Mesenchymal stem cell (in vitro differentiated cells and primary cell): ENCODE data around the gene AIM2.

Experiments
- DNase-seq: peaks from one replicate; pipeline ENCODE4 v3.0.0-alpha.2; 2013
- H2AFZ ChIP-seq: one replicate; pipeline ENCODE4 v1.6.1; 2013; ENCODE audit warnings: low read depth, mild to moderate bottlenecking, control low read depth, inconsistent platforms, low read length, moderate library complexity
- H2AK5ac ChIP-seq: 2 replicates; pipeline ENCODE4 v1.6.1; 2013; ENCODE audit warnings: low read length, moderate library complexity, mild to moderate bottlenecking, inconsistent platforms; ENCODE audit not compliant: severe bottlenecking
- H2BK120ac ChIP-seq: one replicate; pipeline ENCODE4 v1.6.1; 2013; ENCODE audit warnings: low read depth, mild to moderate bottlenecking, inconsistent platforms, low read length, moderate library complexity
- H2BK12ac ChIP-seq, 2 experiments: one replicate each; pipeline ENCODE4 v1.6.1; 2013; ENCODE audit warnings: inconsistent platforms in 2 of 2, low read length in 2 of 2, mild to moderate bottlenecking in 2 of 2, moderate library complexity in 2 of 2, control low read depth in 1 of 2
- H2BK15ac ChIP-seq: one replicate; pipeline ENCODE4 v1.6.1; 2013; ENCODE audit warnings: mild to moderate bottlenecking, low read depth, inconsistent platforms; ENCODE audit not compliant: poor library complexity, severe bottlenecking
- H2BK5ac ChIP-seq: 2 replicates; pipeline ENCODE4 v1.6.1; 2013; ENCODE audit warnings: low read depth, mild to moderate bottlenecking, low read length, control low read depth, inconsistent platforms; ENCODE audit not compliant: poor library complexity, severe bottlenecking
- H3K14ac ChIP-seq, 2 experiments: one replicate each; pipeline ENCODE4 v1.6.1; 2013; ENCODE audit warnings: inconsistent platforms in 2 of 2, low read length in 2 of 2, control low read depth in 1 of 2, mild to moderate bottlenecking in 1 of 2, moderate library complexity in 1 of 2
- H3K18ac ChIP-seq, 2 experiments: one replicate each; pipeline ENCODE4 v1.6.1; 2013; ENCODE audit warnings: inconsistent platforms in 2 of 2, low read length in 2 of 2, control low read depth in 1 of 2, low read depth in 1 of 2, mild to moderate bottlenecking in 1 of 2
- H3K23ac ChIP-seq, 2 experiments: one replicate each; pipeline ENCODE4 v1.6.1; 2013; ENCODE audit warnings: inconsistent platforms in 2 of 2, low read length in 2 of 2, mild to moderate bottlenecking in 2 of 2, moderate library complexity in 2 of 2, control low read depth in 1 of 2
- H3K27ac ChIP-seq: 2 replicates; pipeline ENCODE4 v1.5.1; 2013; ENCODE audit warnings: mild to moderate bottlenecking, moderate library complexity, low read length, control low read depth, inconsistent platforms; ENCODE audit not compliant: poor library complexity, severe bottlenecking
- H3K27me3 ChIP-seq, 2 experiments: 2 replicates each; pipeline versions ENCODE4 v1.6.1 to v1.7.0; 2013; ENCODE audit warnings: low read length in 2 of 2, mild to moderate bottlenecking in 2 of 2, moderate library complexity in 2 of 2, control low read depth in 1 of 2, inconsistent platforms in 1 of 2; ENCODE audit not compliant: control insufficient read depth in 1 of 2, insufficient read depth in 1 of 2
- H3K36me3 ChIP-seq, 2 experiments: 2 replicates each; pipeline versions ENCODE4 v1.6.1 to v1.7.0; 2013; ENCODE audit warnings: low read length in 2 of 2, control low read depth in 1 of 2, inconsistent platforms in 1 of 2, low read depth in 1 of 2, mild to moderate bottlenecking in 1 of 2; ENCODE audit not compliant: insufficient read depth in 2 of 2, control insufficient read depth in 1 of 2
- H3K4ac ChIP-seq, 2 experiments: one replicate each; pipeline ENCODE4 v1.6.1; 2013; ENCODE audit warnings: inconsistent platforms in 2 of 2, low read length in 2 of 2, mild to moderate bottlenecking in 2 of 2, moderate library complexity in 2 of 2, control low read depth in 1 of 2, low read depth in 1 of 2
- H3K4me1 ChIP-seq: 2 replicates; pipeline ENCODE4 v1.6.1; 2013; ENCODE audit warnings: low read depth, low read length, control low read depth; ENCODE audit not compliant: control insufficient read depth, insufficient read depth
- H3K4me2 ChIP-seq: 2 replicates; pipeline ENCODE4 v1.6.1; 2013; ENCODE audit warnings: low read length, mild to moderate bottlenecking, inconsistent platforms; ENCODE audit not compliant: poor library complexity, severe bottlenecking
- H3K4me3 ChIP-seq, 2 experiments: 2 replicates each; pipeline versions ENCODE4 v1.5.1 to v1.7.0; 2013; ENCODE audit warnings: low read length in 2 of 2, mild to moderate bottlenecking in 2 of 2, control low read depth in 1 of 2, low read depth in 1 of 2; ENCODE audit not compliant: insufficient read depth in 1 of 2
- H3K79me1 ChIP-seq: replicated peaks from 2 replicates; pipeline ENCODE4 v1.6.1; 2013; ENCODE audit warnings: mild to moderate bottlenecking, control low read depth, low read length, inconsistent platforms; ENCODE audit not compliant: poor library complexity, severe bottlenecking
- H3K9ac ChIP-seq: 2 replicates; pipeline ENCODE4 v1.7.0; 2013; ENCODE audit warnings: mild to moderate bottlenecking, low read length, moderate library complexity
- H3K9me3 ChIP-seq: 2 replicates; pipeline ENCODE4 v1.7.0; 2013; ENCODE audit warnings: mild to moderate bottlenecking, low read length; ENCODE audit not compliant: control insufficient read depth
- H4K8ac ChIP-seq: one replicate; pipeline ENCODE4 v1.6.1; 2013; ENCODE audit warnings: inconsistent platforms, mild to moderate bottlenecking, low read length, moderate library complexity
- H4K91ac ChIP-seq: one replicate; pipeline ENCODE4 v1.6.1; 2013; ENCODE audit warnings: mild to moderate bottlenecking, low read length, inconsistent platforms
- WGBS: methylation state at CpG from one replicate; pipeline ENCODE4 v1.1.7; 2013; ENCODE audit warnings: mixed read lengths; 5-methylcytosine and 5-hydroxymethylcytosine counted together

AIM2 gene

DNA sequence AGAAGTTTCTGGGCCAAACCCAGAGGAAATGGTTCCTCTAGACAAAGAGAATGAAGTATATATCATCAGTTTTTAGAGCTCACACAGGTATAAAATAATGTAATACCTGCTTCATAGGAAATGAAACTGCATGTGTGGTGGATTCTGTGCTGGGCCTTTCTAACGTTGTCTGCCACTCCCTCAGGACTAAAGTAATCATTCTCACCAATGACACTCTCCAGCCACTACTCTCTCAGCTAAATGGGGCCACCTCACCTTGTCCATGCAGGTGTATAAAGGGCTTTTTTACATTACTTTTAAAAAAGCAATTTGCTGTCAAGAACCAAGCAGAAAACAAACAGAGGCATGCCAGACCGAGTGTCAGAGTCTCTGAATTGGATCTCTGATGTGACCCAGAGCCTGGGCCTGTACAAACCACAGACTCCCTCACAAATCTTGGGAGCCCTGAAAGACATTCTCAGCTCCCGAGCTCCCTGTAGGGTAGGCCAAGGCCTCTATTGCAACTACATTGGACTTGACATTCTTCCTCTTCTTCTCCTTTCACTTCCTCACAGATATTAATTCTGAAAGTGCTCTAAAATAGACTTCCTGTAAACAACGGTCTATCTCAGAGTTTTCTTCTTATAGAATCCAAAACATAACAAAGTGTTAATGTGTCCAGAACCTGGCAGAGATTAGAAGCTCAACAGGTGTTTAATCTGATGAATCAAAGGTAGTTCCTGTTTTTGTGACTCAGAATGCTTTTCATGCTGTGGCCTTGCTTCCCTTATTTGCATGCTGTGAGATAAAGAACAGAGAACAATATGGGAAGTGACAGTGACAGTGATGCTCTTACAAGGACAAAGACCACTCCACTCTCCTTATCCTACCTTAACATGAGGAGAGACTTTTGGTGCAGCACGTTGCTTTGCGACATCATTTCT lies 8.6 kb downstream of the AIM2 start:
- 75% methylated on average over 6 of the region's 6 CpGs for WGBS
- Histone ChIP-seq H3K36me3 (no peaks in the 10 kb centered on the region), H2AFZ (no peak overlapping the region), H2AK5ac (no peak overlapping the region), H4K91ac (peak overlapping the region; percentile 50), H3K27ac (no peak overlapping the region), H3K18ac (peak overlapping the region in 1 of 2 experiments; percentile 29), H3K9ac (no peak overlapping the region), H3K4me2 (no peak overlapping the region), H4K8ac (no peak overlapping the region), H3K4me1 (no peaks in the 10 kb centered on the region), H3K14ac (no peak overlapping the region), H3K79me1 (no peaks in the 10 kb centered on the region), H3K4me3 (no peak overlapping the region), H3K27me3 (no peaks in the 10 kb centered on the region), H3K4ac (no peak overlapping the region), H3K9me3 (no peaks in the 10 kb centered on the region), H2BK12ac (no peak overlapping the region), H2BK15ac (no peak overlapping the region), H2BK5ac (no peak overlapping the region), H3K23ac (no peak overlapping the region), H2BK120ac (no peak overlapping the region)
- no peak for DNase-seq

DNA sequence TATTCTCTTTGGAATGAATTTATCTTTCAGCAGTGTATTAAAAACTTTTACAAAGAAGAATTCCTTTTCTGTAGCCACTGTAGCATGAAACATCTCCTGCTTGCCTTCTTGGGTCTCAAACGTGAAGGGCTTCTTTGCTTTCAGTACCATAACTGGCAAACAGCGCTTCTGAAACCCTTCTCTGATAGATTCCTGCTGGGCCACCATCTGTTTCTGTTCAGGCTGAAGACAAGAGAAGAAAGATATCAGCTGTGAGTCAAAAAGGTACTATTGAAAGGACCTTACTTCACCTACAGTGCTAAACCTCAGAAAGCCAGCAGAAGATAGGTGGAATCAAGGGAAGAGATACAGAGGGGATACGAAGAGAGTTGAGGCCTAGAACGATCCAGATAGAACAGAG lies 10.5 kb downstream of the AIM2 start:
- Histone ChIP-seq H3K4me1 (no peaks in the 10 kb centered on the region), H3K23ac (no peak overlapping the region), H3K79me1 (no peaks in the 10 kb centered on the region), H2BK5ac (no peak overlapping the region), H3K27me3 (no peaks in the 10 kb centered on the region), H4K91ac (no peak overlapping the region), H3K27ac (no peak overlapping the region), H3K18ac (no peak overlapping the region), H3K14ac (no peak overlapping the region), H4K8ac (no peak overlapping the region), H3K4me2 (no peak overlapping the region), H2AFZ (no peak overlapping the region), H2BK12ac (no peak overlapping the region), H2AK5ac (no peak overlapping the region), H3K9me3 (no peaks in the 10 kb centered on the region), H2BK15ac (no peak overlapping the region), H2BK120ac (no peak overlapping the region), H3K4me3 (no peak overlapping the region), H3K9ac (no peak overlapping the region), H3K36me3 (no peaks in the 10 kb centered on the region), H3K4ac (no peak overlapping the region)
- DNase-seq = no peak
- WGBS = 89% methylated on average over 3 of the region's 4 CpGs

DNA sequence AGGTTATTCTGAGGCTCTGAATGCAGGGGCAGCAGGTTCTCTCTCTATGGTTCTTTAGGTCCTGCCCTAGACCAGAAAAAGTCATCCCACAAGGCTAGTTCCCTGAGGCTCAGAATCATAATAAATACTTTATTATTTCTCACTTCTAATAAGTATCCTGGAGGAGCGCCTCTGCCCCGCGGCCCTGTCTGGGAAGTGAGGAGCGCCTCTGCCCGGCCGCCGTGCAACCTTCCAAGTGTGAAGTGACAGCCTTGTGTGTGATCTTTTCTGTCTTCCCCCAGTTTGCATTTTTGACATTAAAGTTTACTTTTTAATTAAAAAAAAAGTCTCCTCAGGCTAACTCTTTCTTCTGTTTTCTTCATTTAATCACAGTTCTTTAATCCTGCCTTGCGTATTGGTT lies 11.5 kb downstream of the AIM2 start:
- WGBS = 100% methylated on average over 8 of the region's 8 CpGs
- no peak overlapping the region for H3K23ac ChIP-seq
- H2BK12ac ChIP-seq = no peak overlapping the region
- no peak overlapping the region for H4K91ac ChIP-seq
- no peak overlapping the region for H4K8ac ChIP-seq
- no peak overlapping the region for H3K14ac ChIP-seq
- no peaks in the 10 kb centered on the region for H3K36me3 ChIP-seq
- no peaks in the 10 kb centered on the region for H3K79me1 ChIP-seq
- H2AFZ ChIP-seq = no peak overlapping the region
- H3K9me3 ChIP-seq = no peaks in the 10 kb centered on the region
- no peak overlapping the region for H2AK5ac ChIP-seq
- H3K9ac ChIP-seq = no peak overlapping the region
- no peak overlapping the region for H2BK15ac ChIP-seq
- no peak overlapping the region for H3K4ac ChIP-seq
- no peak overlapping the region for H3K4me3 ChIP-seq
- H3K27me3 ChIP-seq = no peaks in the 10 kb centered on the region
- no peak overlapping the region for H2BK5ac ChIP-seq
- H3K4me1 ChIP-seq = no peaks in the 10 kb centered on the region
- no peak overlapping the region for H3K4me2 ChIP-seq
- H3K27ac ChIP-seq = no peak overlapping the region
- DNase-seq = no peak
- no peak overlapping the region for H2BK120ac ChIP-seq
- H3K18ac ChIP-seq = no peak overlapping the region

DNA sequence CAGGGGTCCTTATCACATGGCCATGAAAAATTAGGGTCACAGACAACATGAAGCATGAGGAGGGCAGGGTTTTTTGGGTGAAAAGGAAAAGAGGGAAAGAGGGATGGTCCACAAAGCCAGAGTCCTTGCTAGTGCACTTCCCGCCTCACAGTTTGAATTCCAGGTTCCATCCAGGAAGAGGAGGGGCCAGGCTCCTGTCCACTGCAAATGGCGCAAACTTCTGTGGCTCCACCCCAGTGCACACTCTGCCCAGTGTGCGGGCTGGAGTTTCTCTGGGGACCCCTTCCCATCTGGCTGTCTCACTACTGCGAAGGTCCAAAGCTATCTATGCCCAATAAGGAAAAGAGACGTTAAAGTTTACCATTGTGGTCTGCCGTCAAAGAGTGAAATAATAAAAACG lies 17.8 kb downstream of the AIM2 start:
- no peak overlapping the region for H4K91ac ChIP-seq

More for the DNA sequence above, 17.8 kb downstream of the AIM2 start:
- no peak for DNase-seq
- Histone ChIP-seq H2BK15ac (no peak overlapping the region), H3K4me1 (no peaks in the 10 kb centered on the region), H3K27ac (no peak overlapping the region), H3K9ac (no peak overlapping the region), H2BK120ac (no peak overlapping the region), H3K4ac (no peak overlapping the region), H3K4me2 (no peak overlapping the region), H2BK5ac (no peak overlapping the region), H3K18ac (no peak overlapping the region), H2AK5ac (no peak overlapping the region), H3K36me3 (peaks cover 6 to 38% of the 10 kb centered on the region in 2 experiments), H3K4me3 (no peak overlapping the region), H3K23ac (no peak overlapping the region), H3K14ac (no peak overlapping the region), H3K27me3 (no peaks in the 10 kb centered on the region), H3K9me3 (no peaks in the 10 kb centered on the region), H4K8ac (no peak overlapping the region), H2BK12ac (no peak overlapping the region), H2AFZ (no peak overlapping the region), H3K79me1 (no peaks in the 10 kb centered on the region)
- 97% methylated on average over 7 of the region's 7 CpGs for WGBS
